SH-SY5Y (cell line): ENCODE measurements around the gene BCLAF1.

Source experiments
- GATA2 ChIP-seq: IDR thresholded peaks from 2 replicates; pipeline ENCODE4 v1.6.1; 2011; ENCODE audit warnings: mild to moderate bottlenecking, low read depth, low read length
- GATA3 ChIP-seq: IDR thresholded peaks from 2 replicates; pipeline ENCODE4 v1.6.1; 2011; ENCODE audit warnings: low read depth, mild to moderate bottlenecking, low read length, moderate library complexity

The BCLAF1 gene

GRCh38 chr6:136289327-136289578, 393 bp downstream of the BCLAF1 start:
- TF ChIP-seq GATA2 (no peak), GATA3 (no peak)

- TF ChIP-seq GATA2 (no peak), GATA3 (no peak)
Measured at GRCh38 chr6:136288566-136289326, 900 bp downstream of the BCLAF1 start.

- no peak for TF ChIP-seq GATA2
- TF ChIP-seq GATA3 = no peak
Measured at GRCh38 chr6:136284909-136285308, 4.7 kb downstream of the BCLAF1 start.

- no peak for TF ChIP-seq GATA3
- TF ChIP-seq GATA2 = no peak
Measured at GRCh38 chr6:136282906-136283305, 6.7 kb downstream of the BCLAF1 start.

GRCh38 chr6:136280032-136280609, 9.5 kb downstream of the BCLAF1 start:
- TF ChIP-seq GATA3 (no peak), GATA2 (no peak)

- TF ChIP-seq GATA2 (no peak), GATA3 (no peak)
Measured at GRCh38 chr6:136274062-136274461, 15.6 kb downstream of the BCLAF1 start.

GRCh38 chr6:136265101-136265500, 24.5 kb downstream of the BCLAF1 start:
- TF ChIP-seq GATA2 = no peak
- no peak for TF ChIP-seq GATA3

GRCh38 chr6:136262940-136263339, 26.7 kb downstream of the BCLAF1 start:
- no peak for TF ChIP-seq GATA2
- no peak for TF ChIP-seq GATA3

GRCh38 chr6:136254851-136255466, 34.7 kb downstream of the BCLAF1 start:
- TF ChIP-seq GATA2 (no peak), GATA3 (no peak)

- TF ChIP-seq GATA2 (no peak), GATA3 (no peak)
Measured at GRCh38 chr6:136253734-136254133, 35.9 kb downstream of the BCLAF1 start.

GRCh38 chr6:136252441-136252840, 37.2 kb downstream of the BCLAF1 start:
- no peak for TF ChIP-seq GATA2
- TF ChIP-seq GATA3 = no peak

GRCh38 chr6:136251394-136251793, 38.3 kb downstream of the BCLAF1 start:
- TF ChIP-seq GATA3 = no peak
- TF ChIP-seq GATA2 = no peak

GRCh38 chr6:136250686-136251008, 39.0 kb downstream of the BCLAF1 start:
- TF ChIP-seq GATA2 (no peak), GATA3 (no peak)

GRCh38 chr6:136249811-136250685, 39.6 kb downstream of the BCLAF1 start, which contains the start of gene MTFR2:
MTFR2 (minus strand) TSS chr6:136250311; CDS start chr6:136249099, 1,212 bp downstream.
- TF ChIP-seq GATA2 (no peak), GATA3 (no peak)

GRCh38 chr6:136249336-136249735, 40.3 kb downstream of the BCLAF1 start:
- TF ChIP-seq GATA2 (no peak), GATA3 (no peak)

- no peak for TF ChIP-seq GATA3
- no peak for TF ChIP-seq GATA2
Measured at GRCh38 chr6:136244061-136244616, 45.5 kb downstream of the BCLAF1 start.
